Tibial nerve (tissue), 4 donors: ENCODE data around the gene ZFYVE28. TPM values are rescaled to one million over a fixed set of nuclear protein-coding genes. Genes with fewer than 3 reads are reported as not detected.

Experiments
- DNase-seq, 2 donors: peaks; one replicate each; pipeline ENCODE4 v3.0.0-alpha.2; 2019; ENCODE audit warnings: low spot score in 2 of 2
- H3K27ac ChIP-seq, 4 donors: fragments of 200-600 bp; sonication (generic) in 3 of 4; one replicate each; pipeline ENCODE4 v1.5.1; 2017 to 2019; ENCODE audit warnings: mild to moderate bottlenecking in 1 of 4
- H3K27me3 ChIP-seq, 2 donors: fragments of 200-600 bp; sonication (generic) in 1 of 2; one replicate each; pipeline versions ENCODE4 v1.5.1 to v1.6.0; 2017 to 2019
- H3K36me3 ChIP-seq, 3 donors: fragments of 200-600 bp; sonication (generic); one replicate each; pipeline ENCODE4 v1.5.1; 2018 to 2019
- H3K4me1 ChIP-seq, 4 donors: fragments of 200-600 bp; sonication (generic) in 3 of 4; one replicate each; pipeline ENCODE4 v1.5.1; 2017 to 2019
- H3K4me3 ChIP-seq, 4 donors: fragments of 200-600 bp; sonication (generic) in 3 of 4; one replicate each; pipeline ENCODE4 v1.5.1; 2017 to 2019; ENCODE audit warnings: mild to moderate bottlenecking in 1 of 4, moderate library complexity in 1 of 4
- H3K9me3 ChIP-seq, 4 donors: fragments of 200-600 bp; sonication (generic) in 3 of 4; one replicate each; pipeline ENCODE4 v1.5.1; 2017 to 2019
- EP300 ChIP-seq, 2 donors: sonication (generic); formaldehyde crosslinking; IDR thresholded peaks; one replicate each; pipeline ENCODE4 v1.6.1; 2017; ENCODE audit warnings: antibody characterized with exemption in 2 of 2, mild to moderate bottlenecking in 1 of 2
- POLR2A ChIP-seq, 2 donors: fragments of 450-650 bp; IDR thresholded peaks; one replicate each; pipeline ENCODE4 v1.6.1; 2017; ENCODE audit warnings: antibody characterized with exemption in 2 of 2, mild to moderate bottlenecking in 2 of 2, moderate library complexity in 2 of 2
- whole genome bisulfite sequencing, 2 donors: methylation state at CpG; one replicate each; pipeline ENCODE4 v1.1.5; 2018; 5-methylcytosine and 5-hydroxymethylcytosine counted together
- total RNA-seq, 4 donors: library from RNA; depleted of rRNA; stranded (reverse); fragments of >200 nt; gene quantifications; one replicate each; pipeline ENCODE4 v1.1.0, GENCODE V29; 2016
- TF ChIP-seq, protein P1 (sequence below), 5 experiments: fragments of 200-600 bp in 3 of 5; fragments of 450-650 bp in 2 of 5; sonication (generic) in 3 of 5; IDR thresholded peaks; one replicate each; pipeline ENCODE4 v1.5.1; 2016 to 2019; ENCODE audit warnings: antibody characterized with exemption in 5 of 5, mild to moderate bottlenecking in 3 of 5, moderate library complexity in 2 of 5

ZFYVE28 gene
- total RNA-seq, 4 donors from 2014 or later: 16.2 to 44.4 (median 26.5) TPM

DNA sequence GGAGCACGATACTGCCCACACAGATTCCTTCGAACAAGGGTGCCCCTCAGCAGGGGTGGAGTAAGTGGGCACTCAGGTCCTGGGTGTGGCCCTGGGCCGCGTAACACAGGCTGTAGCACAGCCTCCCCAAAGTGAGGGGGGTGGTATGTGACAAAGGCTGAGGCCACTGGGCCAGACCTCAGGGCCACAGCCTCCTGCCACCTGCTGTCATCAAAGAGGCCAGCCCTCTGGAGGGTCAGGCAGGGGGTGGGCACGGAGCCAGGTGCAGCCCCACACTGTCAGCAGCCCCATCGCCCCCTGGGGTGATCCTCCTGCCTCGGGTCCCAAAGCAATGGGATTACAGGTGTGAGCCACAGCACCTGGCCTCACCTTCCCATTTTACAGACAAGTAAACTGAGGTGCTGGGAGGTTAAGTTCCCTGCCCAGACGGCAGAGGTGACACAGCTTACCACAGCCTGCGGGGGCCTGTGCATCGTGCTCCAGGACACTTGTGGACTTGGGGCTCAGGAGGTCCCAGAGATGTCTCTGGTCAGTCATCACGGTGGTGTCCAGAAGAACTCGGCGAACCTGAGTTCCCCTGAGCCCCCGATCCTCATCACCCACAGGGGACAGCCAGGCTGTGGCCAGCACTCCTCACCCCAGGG is 129.0 kb downstream of the ZFYVE28 start:
- Histone ChIP-seq H3K4me1 (peaks cover 0 to 18% (median 0%) of the 10 kb centered on the region in 4 donors), H3K27me3 (no peaks in the 10 kb centered on the region), H3K9me3 (no peaks in the 10 kb centered on the region), H3K4me3 (no peak overlapping the region), H3K27ac (no peak overlapping the region), H3K36me3 (peaks cover 0 to 2% (median 0%) of the 10 kb centered on the region in 3 donors)
- peak in 1 of 2 donors; percentile 4 for DNase-seq
- no peak for TF ChIP-seq EP300 (IDR thresholded peaks at IDR 0.05)
- TF ChIP-seq, protein P1, sequence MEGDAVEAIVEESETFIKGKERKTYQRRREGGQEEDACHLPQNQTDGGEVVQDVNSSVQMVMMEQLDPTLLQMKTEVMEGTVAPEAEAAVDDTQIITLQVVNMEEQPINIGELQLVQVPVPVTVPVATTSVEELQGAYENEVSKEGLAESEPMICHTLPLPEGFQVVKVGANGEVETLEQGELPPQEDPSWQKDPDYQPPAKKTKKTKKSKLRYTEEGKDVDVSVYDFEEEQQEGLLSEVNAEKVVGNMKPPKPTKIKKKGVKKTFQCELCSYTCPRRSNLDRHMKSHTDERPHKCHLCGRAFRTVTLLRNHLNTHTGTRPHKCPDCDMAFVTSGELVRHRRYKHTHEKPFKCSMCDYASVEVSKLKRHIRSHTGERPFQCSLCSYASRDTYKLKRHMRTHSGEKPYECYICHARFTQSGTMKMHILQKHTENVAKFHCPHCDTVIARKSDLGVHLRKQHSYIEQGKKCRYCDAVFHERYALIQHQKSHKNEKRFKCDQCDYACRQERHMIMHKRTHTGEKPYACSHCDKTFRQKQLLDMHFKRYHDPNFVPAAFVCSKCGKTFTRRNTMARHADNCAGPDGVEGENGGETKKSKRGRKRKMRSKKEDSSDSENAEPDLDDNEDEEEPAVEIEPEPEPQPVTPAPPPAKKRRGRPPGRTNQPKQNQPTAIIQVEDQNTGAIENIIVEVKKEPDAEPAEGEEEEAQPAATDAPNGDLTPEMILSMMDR (IDR thresholded peaks at IDR 0.05): no peak
- 88 to 92% methylated on average over 6 to 10 of the region's 14 CpGs for WGBS, 2 donors

DNA sequence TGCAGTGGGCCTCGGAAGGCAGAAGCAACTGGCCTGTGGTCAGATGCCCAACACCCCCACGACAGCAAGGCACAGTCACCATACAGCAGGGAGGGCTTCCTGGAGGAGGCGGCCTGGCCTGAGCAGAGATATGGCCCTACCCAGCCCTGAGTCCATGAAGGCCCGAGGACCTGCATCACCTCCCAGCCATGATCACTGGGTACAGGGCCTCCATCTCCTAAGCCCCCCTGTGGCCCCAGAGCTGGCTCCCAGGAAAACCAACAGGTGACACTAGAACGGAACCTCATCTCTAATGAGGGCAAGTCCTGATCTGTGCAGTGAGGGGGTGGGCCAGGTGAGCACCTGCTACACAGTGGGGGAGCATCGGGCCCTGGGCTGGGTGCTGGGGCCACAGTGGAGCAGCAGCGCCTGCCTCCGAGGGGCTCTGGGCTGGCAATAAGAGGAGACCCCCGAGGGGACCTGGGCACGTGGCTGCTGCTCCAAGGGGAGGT is 130.3 kb downstream of the ZFYVE28 start:
- H3K27me3 ChIP-seq: no peaks in the 10 kb centered on the region
- H3K36me3 ChIP-seq: peaks cover 0 to 4% (median 0%) of the 10 kb centered on the region in 3 donors
- no peak overlapping the region for H3K27ac ChIP-seq
- TF ChIP-seq POLR2A (IDR thresholded peaks at IDR 0.05) (no peak), EP300 (IDR thresholded peaks at IDR 0.05) (no peak)
- TF ChIP-seq, protein P1 (IDR thresholded peaks at IDR 0.05): no peak
- DNase-seq: no peak
- H3K4me3 ChIP-seq: no peak overlapping the region
- H3K4me1 ChIP-seq: peaks cover 0 to 18% (median 0%) of the 10 kb centered on the region in 4 donors
- WGBS, 2 donors: 82 to 85% methylated on average over 10 of the region's 10 CpGs
- H3K9me3 ChIP-seq: no peaks in the 10 kb centered on the region

DNA sequence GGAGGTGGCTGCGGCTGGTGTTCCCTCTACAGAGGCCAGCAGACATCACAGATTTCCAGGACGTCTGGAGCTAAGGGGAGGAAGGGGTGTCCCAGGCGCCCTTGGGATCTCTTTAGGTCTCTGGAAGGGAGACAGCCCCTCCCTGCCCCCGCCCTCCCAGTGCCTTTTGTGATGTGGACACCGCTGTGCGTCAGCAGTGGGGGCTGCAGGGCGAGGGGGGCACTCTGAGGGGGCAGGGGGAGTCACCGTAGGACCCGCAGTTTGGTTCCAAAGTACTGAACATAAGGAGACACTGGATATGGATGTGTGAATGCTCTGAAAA is 130.9 kb downstream of the ZFYVE28 start:
- no peak for DNase-seq
- Histone ChIP-seq H3K9me3 (no peaks in the 10 kb centered on the region), H3K27me3 (no peaks in the 10 kb centered on the region), H3K27ac (no peak overlapping the region), H3K4me3 (no peak overlapping the region), H3K4me1 (peaks cover 0 to 15% (median 0%) of the 10 kb centered on the region in 4 donors), H3K36me3 (peaks cover 0 to 4% (median 0%) of the 10 kb centered on the region in 3 donors)
- WGBS, 2 donors: 74 to 77% methylated on average over 9 of the region's 9 CpGs
- TF ChIP-seq POLR2A (IDR thresholded peaks at IDR 0.05) (no peak), EP300 (IDR thresholded peaks at IDR 0.05) (no peak)
- TF ChIP-seq, protein P1 (IDR thresholded peaks at IDR 0.05): no peak

DNA sequence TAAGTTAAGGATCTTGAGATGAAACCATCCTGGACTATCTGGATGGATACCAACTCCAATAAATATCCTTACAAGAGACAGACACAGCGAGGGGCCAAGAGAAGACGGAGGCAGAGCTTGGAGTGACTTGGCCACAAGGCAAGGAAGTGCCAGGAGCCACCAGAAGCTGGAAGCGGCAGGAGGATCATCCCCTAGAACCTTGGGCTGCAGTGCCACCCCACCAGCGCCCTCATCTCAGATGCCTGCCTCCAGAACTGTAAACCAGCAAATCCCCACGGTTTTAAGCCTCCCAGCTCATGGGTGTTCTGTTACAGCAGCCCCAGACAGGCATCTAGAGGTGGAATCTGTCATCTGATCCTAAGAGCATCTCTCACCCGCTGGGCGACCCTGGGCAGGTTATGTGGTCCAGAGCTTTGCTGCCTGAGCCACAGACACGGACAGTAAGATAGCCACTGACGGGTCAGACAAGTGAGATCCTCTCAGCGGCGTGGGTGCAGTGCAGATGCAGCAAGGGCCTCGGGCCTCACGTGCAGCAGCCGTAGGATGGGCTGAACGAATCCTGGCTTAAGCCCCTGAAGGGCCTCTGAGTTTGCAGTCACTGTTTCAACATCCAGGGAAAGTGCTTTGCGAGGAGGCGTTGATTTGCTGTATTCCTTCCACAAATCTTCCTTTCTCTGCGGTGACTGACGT is 131.4 kb downstream of the ZFYVE28 start:
- Histone ChIP-seq H3K27me3 (no peaks in the 10 kb centered on the region), H3K9me3 (no peaks in the 10 kb centered on the region), H3K27ac (no peak overlapping the region), H3K4me3 (no peak overlapping the region), H3K36me3 (peaks cover 0 to 4% (median 0%) of the 10 kb centered on the region in 3 donors), H3K4me1 (peaks cover 0 to 10% (median 0%) of the 10 kb centered on the region in 4 donors)
- WGBS, 2 donors: 77 to 80% methylated on average over 18 of the region's 19 CpGs
- peak in 1 of 2 donors; percentile 9 for DNase-seq
- TF ChIP-seq EP300 (IDR thresholded peaks at IDR 0.05) (no peak), POLR2A (IDR thresholded peaks at IDR 0.05) (no peak)
- TF ChIP-seq, protein P1 (IDR thresholded peaks at IDR 0.05): no peak
